Endothelial cell of umbilical vein (primary cell): ENCODE data around the gene ASS1. TPM values are rescaled to one million over a fixed set of nuclear protein-coding genes. Genes with fewer than 3 reads are reported as not detected.

ENCODE experiments used
- BruUV-seq: library from RNA; stranded (reverse); fragments of 400-500 nt; replicated peaks from 2 replicates; lab custom pipeline; 2021; lab: Mats Ljungman, UMichigan
- CTCF ChIA-PET: fragments of 300-600, 350-600 bp; sonication (Branson Sonifier 250); formaldehyde crosslinking; loops from one replicate; lab custom pipeline; 2021; ENCODE audit warnings: antibody characterized with exemption, inconsistent platforms; lab: Charles Lee
- POLR2A ChIA-PET: fragments of 300-600, 350-600 bp; sonication (Branson Sonifier 250); formaldehyde crosslinking; loops from one replicate; lab custom pipeline; 2021; ENCODE audit warnings: antibody characterized with exemption, inconsistent platforms; lab: Charles Lee
- DNase-seq: peaks from one replicate; pipeline ENCODE4 v3.0.0-alpha.2; 2011; ENCODE audit warnings: low read depth, low spot score
- FAIRE-seq: peaks from 2 replicates; lab custom pipeline; 2011; peaks lifted over from hg19 to GRCh38; lab: Jason Lieb, UNC
- H2AFZ ChIP-seq: 2 replicates; pipeline ENCODE4 v1.6.0; 2012; ENCODE audit warnings: low read depth, low read length, control low read depth, inconsistent platforms
- H3K27ac ChIP-seq: 2 replicates; pipeline ENCODE4 v1.5.1; 2011; ENCODE audit warnings: low read depth, mild to moderate bottlenecking, control low read depth, low read length, moderate library complexity; ENCODE audit not compliant: insufficient read depth
- H3K27me3 ChIP-seq, 2 experiments: 2 replicates each; pipeline versions ENCODE4 v1.6.0 to v1.6.1; 2011; ENCODE audit warnings: low read length in 2 of 2, mixed read lengths in 1 of 2; ENCODE audit not compliant: control insufficient read depth in 2 of 2, insufficient read depth in 2 of 2
- H3K36me3 ChIP-seq, 2 experiments: 2 replicates in 1 of 2; 3 replicates in 1 of 2; pipeline ENCODE4 v1.5.1; 2011; ENCODE audit warnings: low read length in 2 of 2, mild to moderate bottlenecking in 1 of 2, moderate library complexity in 1 of 2; ENCODE audit not compliant: control insufficient read depth in 2 of 2, insufficient read depth in 2 of 2; ENCODE audit errors: extremely low read depth in 1 of 2
- H3K4me1 ChIP-seq: 3 replicates; pipeline ENCODE4 v1.5.1; 2011; ENCODE audit warnings: mild to moderate bottlenecking, low read length; ENCODE audit not compliant: control insufficient read depth, insufficient read depth; ENCODE audit errors: extremely low read depth
- H3K4me2 ChIP-seq: 2 replicates; pipeline ENCODE4 v1.6.1; 2011; ENCODE audit warnings: low read length, control low read depth, mixed read lengths; ENCODE audit not compliant: insufficient read depth
- H3K4me3 ChIP-seq, 3 experiments: fragments of 200-600 bp in 1 of 3; sonication (generic), shearing (Covaris generic) in 1 of 3; replicated peaks in 1 of 3; 2 replicates each; pipeline ENCODE4 v1.5.1; 2011 to 2016; ENCODE audit warnings: control low read depth in 3 of 3, low read length in 3 of 3, mild to moderate bottlenecking in 2 of 3, inconsistent platforms in 1 of 3, low read depth in 1 of 3, moderate library complexity in 1 of 3; ENCODE audit not compliant: insufficient read depth in 1 of 3
- H3K79me2 ChIP-seq: 2 replicates; pipeline ENCODE4 v1.6.0; 2012; ENCODE audit warnings: low read length, inconsistent platforms; ENCODE audit not compliant: control insufficient read depth, insufficient read depth
- H3K9ac ChIP-seq: replicated peaks from 2 replicates; pipeline ENCODE3; 2011; ENCODE audit warnings: low read length, control low read depth; ENCODE audit not compliant: insufficient read depth; ENCODE audit errors: extremely low read depth
- H3K9me1 ChIP-seq: replicated peaks from 3 replicates; pipeline ENCODE4 v1.6.0; 2011; ENCODE audit warnings: mild to moderate bottlenecking, low read length; ENCODE audit not compliant: control insufficient read depth, insufficient read depth; ENCODE audit errors: extremely low read depth
- H3K9me3 ChIP-seq: replicated peaks from 2 replicates; pipeline ENCODE4 v1.5.1; 2012; ENCODE audit warnings: low read length, inconsistent platforms; ENCODE audit not compliant: control insufficient read depth, insufficient read depth
- H4K20me1 ChIP-seq: replicated peaks from 2 replicates; pipeline ENCODE3; 2011; ENCODE audit warnings: mild to moderate bottlenecking, low read length; ENCODE audit not compliant: control insufficient read depth, insufficient read depth; ENCODE audit errors: extremely low read depth
- EZH2 ChIP-seq: IDR thresholded peaks from 2 replicates; pipeline ENCODE4 v1.6.1; 2012; ENCODE audit warnings: borderline replicate concordance, low read depth, mild to moderate bottlenecking, moderate library complexity, low read length, inconsistent platforms; ENCODE audit not compliant: severe bottlenecking
- FOS ChIP-seq: IDR thresholded peaks from 2 replicates; pipeline ENCODE4 v1.6.1; 2011; ENCODE audit warnings: mild to moderate bottlenecking, low read length, moderate library complexity, borderline replicate concordance; ENCODE audit not compliant: insufficient read depth
- GATA2 ChIP-seq: IDR thresholded peaks from 2 replicates; pipeline ENCODE4 v1.7.0; 2011; ENCODE audit warnings: low read depth, mild to moderate bottlenecking, moderate library complexity, mixed read lengths, low read length; ENCODE audit not compliant: insufficient read length, insufficient read depth
- JUN ChIP-seq: IDR thresholded peaks from 2 replicates; pipeline ENCODE4 v1.6.1; 2011; ENCODE audit warnings: borderline replicate concordance, low read depth; ENCODE audit not compliant: insufficient read length, insufficient read depth
- MYC ChIP-seq: IDR thresholded peaks from one replicate; pipeline ENCODE4 v1.6.1; 2011; ENCODE audit warnings: mild to moderate bottlenecking, low read depth, low read length
- POLR2A ChIP-seq: IDR thresholded peaks from 2 replicates; pipeline ENCODE4 v1.6.1; 2012; ENCODE audit warnings: low read depth, mild to moderate bottlenecking, control low read depth, low read length
- POLR2AphosphoS5 ChIP-seq: IDR thresholded peaks from 2 replicates; pipeline ENCODE4 v1.6.1; 2012; ENCODE audit warnings: low read depth, mild to moderate bottlenecking, control low read depth, low read length, moderate library complexity; ENCODE audit not compliant: insufficient read depth
- dilution Hi-C: fragments of 300-500 bp; cut with MboI; formaldehyde crosslinking; loops from one replicate; pipeline ENCODE4 v1.15.0; 2019; ENCODE audit warnings: low sequenced_read_pairs; ENCODE audit not compliant: extremely low pct_ligation_motif_present
- intact Hi-C: fragments of 100-400 bp; cut with micrococcal nuclease; formaldehyde crosslinking; loops from one replicate; pipeline ENCODE4 v1.10.0; 2022
- polyA plus RNA-seq, 4 experiments: library from polyadenylated mRNA; depleted of rRNA in 3 of 4; stranded (reverse) in 3 of 4; unstranded in 1 of 4; fragments of >200 nt; gene quantifications; 2 replicates each; pipeline versions ENCODE4 v1.2.1 to v1.2.3, GENCODE V29; 2011 to 2012; ENCODE audit warnings: missing spikeins in 1 of 4
- total RNA-seq: library from RNA; stranded (reverse); gene quantifications from 2 replicates; pipeline ENCODE4 v1.2.3, GENCODE V29; 2021
- TF ChIP-seq, protein P1 (sequence below), 2 donors: IDR thresholded peaks; 1 replicate in 1 of 2; 2 replicates in 1 of 2; pipeline ENCODE4 v1.5.1; 2011; ENCODE audit warnings: low read length in 2 of 2, mild to moderate bottlenecking in 2 of 2, moderate library complexity in 2 of 2, control low read depth in 1 of 2, inconsistent platforms in 1 of 2, low read depth in 1 of 2; ENCODE audit not compliant: insufficient read depth in 1 of 2; ENCODE audit errors: extremely low read depth in 1 of 2
- TF ChIP-seq, protein P2 (sequence below): IDR thresholded peaks from 2 replicates; pipeline ENCODE4 v1.6.1; 2011; ENCODE audit not compliant: insufficient read depth, insufficient read length

The ASS1 gene
- total and polyA plus RNA-seq, 2 donors (not counting 3 experiments of a cell fraction or from before 2014, with no cell fraction given) = 3.6 to 12.4 TPM

DNA sequence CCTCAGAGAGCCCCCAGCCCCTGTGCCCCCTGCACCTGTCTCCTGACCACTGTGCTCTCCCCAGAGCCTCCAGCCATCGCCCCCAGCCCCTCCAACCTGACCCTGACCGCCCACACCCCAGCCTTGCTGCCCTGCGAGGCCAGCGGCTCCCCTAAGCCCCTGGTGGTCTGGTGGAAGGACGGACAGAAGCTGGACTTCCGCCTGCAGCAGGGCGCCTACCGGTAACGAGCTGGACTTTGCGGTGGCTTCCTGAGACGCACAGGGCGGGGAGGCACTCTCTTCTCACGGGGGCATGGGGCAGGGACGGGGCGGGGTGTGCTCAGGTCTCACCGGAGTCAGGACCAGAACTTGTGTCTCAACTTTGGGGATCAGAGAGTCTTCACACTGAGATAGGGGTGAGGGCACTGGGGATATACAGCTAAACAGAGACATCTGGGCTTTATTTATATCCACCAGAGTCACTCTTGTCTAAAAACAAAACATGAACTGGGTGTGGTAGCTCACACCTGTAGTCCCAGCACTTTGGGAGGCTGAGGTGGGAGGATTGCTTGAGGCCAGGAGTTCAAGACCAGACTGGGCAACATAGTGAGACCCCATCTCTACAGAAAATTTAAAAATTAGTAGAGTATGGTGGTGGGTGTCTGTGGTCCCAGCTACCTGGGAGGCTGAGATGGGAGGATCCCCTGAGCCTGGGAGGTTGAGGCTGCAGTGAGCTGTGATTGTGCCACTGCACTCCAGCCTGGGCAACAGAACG, 46.1 kb upstream of the ASS1 start:
- H3K27ac ChIP-seq = no peak overlapping the region
- intact Hi-C loops (no loop called here), dilution Hi-C loops (no loop called here)
- no peaks in the 10 kb centered on the region for H3K27me3 ChIP-seq
- no peaks in the 10 kb centered on the region for H4K20me1 ChIP-seq
- H3K9ac ChIP-seq = no peak overlapping the region
- no peaks in the 10 kb centered on the region for H3K79me2 ChIP-seq
- no peaks in the 10 kb centered on the region for H3K36me3 ChIP-seq
- TF ChIP-seq JUN = no peak
- BruUV-seq = no TSS peak
- no peaks in the 10 kb centered on the region for H3K9me1 ChIP-seq
- FAIRE-seq (no peak), DNase-seq (no peak)
- no peak overlapping the region for H3K4me3 ChIP-seq
- POLR2A ChIA-PET = no interaction called here
- no peak overlapping the region for H2AFZ ChIP-seq
- H3K9me3 ChIP-seq = no peaks in the 10 kb centered on the region
- CTCF ChIA-PET = interaction anchor here (1.0 kb wide), 1 partner anchor 13 kb away, joined by 3 read pairs; no protein-coding TSS in a partner anchor
- H3K4me1 ChIP-seq = no peaks in the 10 kb centered on the region
- H3K4me2 ChIP-seq = no peak overlapping the region

DNA sequence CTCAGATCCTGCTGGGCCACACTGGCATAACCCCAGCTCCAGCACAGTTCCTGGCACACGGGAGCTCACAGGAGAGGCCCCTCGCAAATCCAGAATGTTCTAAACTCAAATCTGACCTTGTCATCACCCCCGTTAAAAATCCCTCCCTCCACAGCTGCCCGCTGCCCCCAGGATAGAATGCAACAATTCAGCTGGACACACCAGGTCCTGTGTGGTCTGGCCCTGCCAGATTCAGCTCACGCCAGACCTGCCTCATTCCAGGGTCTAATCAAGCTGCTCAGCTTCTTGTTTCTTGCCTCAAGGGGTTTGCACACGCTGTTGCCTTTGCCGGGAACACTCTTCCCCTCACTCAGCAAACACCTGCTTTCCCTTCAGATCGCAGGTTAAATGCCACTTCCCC, 45.0 kb upstream of the ASS1 start:
- Histone ChIP-seq H3K36me3 (no peaks in the 10 kb centered on the region), H3K27ac (no peak overlapping the region), H3K9me1 (no peaks in the 10 kb centered on the region), H2AFZ (no peak overlapping the region), H3K4me3 (no peak overlapping the region), H3K9me3 (no peaks in the 10 kb centered on the region), H3K27me3 (no peaks in the 10 kb centered on the region), H3K9ac (no peak overlapping the region), H4K20me1 (no peaks in the 10 kb centered on the region), H3K79me2 (no peaks in the 10 kb centered on the region), H3K4me1 (no peaks in the 10 kb centered on the region), H3K4me2 (no peak overlapping the region)
- POLR2A ChIA-PET = no interaction called here
- CTCF ChIA-PET = interaction anchor here (2.0 kb wide), 1 partner anchor 11 kb away, joined by 4 read pairs; no protein-coding TSS in a partner anchor
- no peak for FAIRE-seq
- no peak for DNase-seq
- no TSS peak for BruUV-seq
- intact Hi-C loops (no loop called here), dilution Hi-C loops (no loop called here)
- no peak for TF ChIP-seq JUN
- TF ChIP-seq, protein P1, sequence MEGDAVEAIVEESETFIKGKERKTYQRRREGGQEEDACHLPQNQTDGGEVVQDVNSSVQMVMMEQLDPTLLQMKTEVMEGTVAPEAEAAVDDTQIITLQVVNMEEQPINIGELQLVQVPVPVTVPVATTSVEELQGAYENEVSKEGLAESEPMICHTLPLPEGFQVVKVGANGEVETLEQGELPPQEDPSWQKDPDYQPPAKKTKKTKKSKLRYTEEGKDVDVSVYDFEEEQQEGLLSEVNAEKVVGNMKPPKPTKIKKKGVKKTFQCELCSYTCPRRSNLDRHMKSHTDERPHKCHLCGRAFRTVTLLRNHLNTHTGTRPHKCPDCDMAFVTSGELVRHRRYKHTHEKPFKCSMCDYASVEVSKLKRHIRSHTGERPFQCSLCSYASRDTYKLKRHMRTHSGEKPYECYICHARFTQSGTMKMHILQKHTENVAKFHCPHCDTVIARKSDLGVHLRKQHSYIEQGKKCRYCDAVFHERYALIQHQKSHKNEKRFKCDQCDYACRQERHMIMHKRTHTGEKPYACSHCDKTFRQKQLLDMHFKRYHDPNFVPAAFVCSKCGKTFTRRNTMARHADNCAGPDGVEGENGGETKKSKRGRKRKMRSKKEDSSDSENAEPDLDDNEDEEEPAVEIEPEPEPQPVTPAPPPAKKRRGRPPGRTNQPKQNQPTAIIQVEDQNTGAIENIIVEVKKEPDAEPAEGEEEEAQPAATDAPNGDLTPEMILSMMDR (IDR thresholded peaks at IDR 0.05; ENCODE audit: extremely low read depth in 1 of 2, insufficient read depth in 1 of 2, low read depth in 1 of 2, low read length in 2 of 2) = no peak
- no peak for TF ChIP-seq MYC
- no peak for TF ChIP-seq POLR2A
- no peak for TF ChIP-seq EZH2
- TF ChIP-seq, protein P2, sequence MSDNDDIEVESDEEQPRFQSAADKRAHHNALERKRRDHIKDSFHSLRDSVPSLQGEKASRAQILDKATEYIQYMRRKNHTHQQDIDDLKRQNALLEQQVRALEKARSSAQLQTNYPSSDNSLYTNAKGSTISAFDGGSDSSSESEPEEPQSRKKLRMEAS = no peak
- no peak for TF ChIP-seq FOS
- TF ChIP-seq POLR2AphosphoS5 = no peak
- no peak for TF ChIP-seq GATA2
